Renal cortex interstitium (tissue), 15 donors: ENCODE results near the gene DUSP2. TPM values are rescaled to one million over a fixed set of nuclear protein-coding genes. Genes with fewer than 3 reads are reported as not detected.

Source experiments
- DNase-seq, 11 donors: peaks; one replicate each; pipeline ENCODE4 v3.0.0-alpha.2; 2013; ENCODE audit warnings: low read depth in 9 of 11, low spot score in 4 of 11; ENCODE audit errors: extremely low read depth in 1 of 11
- long read RNA-seq, 16 experiments: transcript quantifications; one replicate each; lab custom pipeline, GENCODE V29; 2026
- polyA plus RNA-seq, 3 donors: library from polyadenylated mRNA; unstranded; fragments of 120-200 nt; gene quantifications; one replicate each; pipeline ENCODE4 v1.2.1, GENCODE V29; 2013; ENCODE audit not compliant: insufficient read length in 3 of 3

Gene DUSP2
- 1 to 10 TPM; 2.1 to 8.9 (median 2.9) TPM for polyA plus RNA-seq
- long read RNA-seq, donor 1, partial matches to known transcripts, result 0 of 2 reads
- long read RNA-seq, donor 1, other reads (novel, unspliced or antisense), result 0 of 2 reads
- long read RNA-seq, donor 2, partial matches to known transcripts, result 0 of 1 reads
- long read RNA-seq, donor 2, other reads (novel, unspliced or antisense), result 0 of 1 reads
- long read RNA-seq, donor 3, partial matches to known transcripts, result 0 of 5 reads
- long read RNA-seq, donor 3, other reads (novel, unspliced or antisense), result 0 of 5 reads
- long read RNA-seq, donor 4, transcript DUSP2-201 (4 exons, 1,688 nt), result major isoform, 5 of 5 reads
- long read RNA-seq, donor 4, partial matches to known transcripts, result 0 of 5 reads
- long read RNA-seq, donor 4, other reads (novel, unspliced or antisense), result 0 of 5 reads
- long read RNA-seq, donor 5, result 0 reads
- long read RNA-seq, donor 6, partial matches to known transcripts, result 0 of 3 reads
- long read RNA-seq, donor 6, other reads (novel, unspliced or antisense), result 0 of 3 reads
- long read RNA-seq, donor 7, partial matches to known transcripts, result 0 of 4 reads
- long read RNA-seq, donor 7, other reads (novel, unspliced or antisense), result 0 of 4 reads
- long read RNA-seq, donor 8, transcript DUSP2-201 (4 exons, 1,688 nt), result major isoform, 21 of 23 reads
- long read RNA-seq, donor 8, partial matches to known transcripts, result 0 of 23 reads
- long read RNA-seq, donor 8, other reads (novel, unspliced or antisense), result 0 of 23 reads
- long read RNA-seq, donor 9, partial matches to known transcripts, result 0 of 2 reads
- long read RNA-seq, donor 9, other reads (novel, unspliced or antisense), result 0 of 2 reads
- long read RNA-seq, donor 10, partial matches to known transcripts, result 0 of 3 reads
- long read RNA-seq, donor 10, other reads (novel, unspliced or antisense), result 0 of 3 reads
- long read RNA-seq, donor 11, result 0 reads
- long read RNA-seq, donor 12, result 0 reads
- long read RNA-seq, donor 13, transcript DUSP2-201 (4 exons, 1,688 nt), result major isoform, 10 of 10 reads
- long read RNA-seq, donor 13, partial matches to known transcripts, result 0 of 10 reads
- long read RNA-seq, donor 13, other reads (novel, unspliced or antisense), result 0 of 10 reads
- long read RNA-seq, donor 14, partial matches to known transcripts, result 0 of 3 reads
- long read RNA-seq, donor 14, other reads (novel, unspliced or antisense), result 0 of 3 reads
- long read RNA-seq, donor 15, result 0 reads
- long read RNA-seq, donor 16, transcript DUSP2-201 (4 exons, 1,688 nt), result major isoform, 8 of 8 reads
- long read RNA-seq, donor 16, partial matches to known transcripts, result 0 of 8 reads
- long read RNA-seq, donor 16, other reads (novel, unspliced or antisense), result 0 of 8 reads

GRCh38 chr2:96145036-96145847 lies at the start of gene DUSP2:
DUSP2 (minus strand) TSS chr2:96145440; CDS start chr2:96145354, 86 bp downstream.
- peak in 4 of 11 donors; percentile 45 to 63 (median 56) for DNase-seq

DNA sequence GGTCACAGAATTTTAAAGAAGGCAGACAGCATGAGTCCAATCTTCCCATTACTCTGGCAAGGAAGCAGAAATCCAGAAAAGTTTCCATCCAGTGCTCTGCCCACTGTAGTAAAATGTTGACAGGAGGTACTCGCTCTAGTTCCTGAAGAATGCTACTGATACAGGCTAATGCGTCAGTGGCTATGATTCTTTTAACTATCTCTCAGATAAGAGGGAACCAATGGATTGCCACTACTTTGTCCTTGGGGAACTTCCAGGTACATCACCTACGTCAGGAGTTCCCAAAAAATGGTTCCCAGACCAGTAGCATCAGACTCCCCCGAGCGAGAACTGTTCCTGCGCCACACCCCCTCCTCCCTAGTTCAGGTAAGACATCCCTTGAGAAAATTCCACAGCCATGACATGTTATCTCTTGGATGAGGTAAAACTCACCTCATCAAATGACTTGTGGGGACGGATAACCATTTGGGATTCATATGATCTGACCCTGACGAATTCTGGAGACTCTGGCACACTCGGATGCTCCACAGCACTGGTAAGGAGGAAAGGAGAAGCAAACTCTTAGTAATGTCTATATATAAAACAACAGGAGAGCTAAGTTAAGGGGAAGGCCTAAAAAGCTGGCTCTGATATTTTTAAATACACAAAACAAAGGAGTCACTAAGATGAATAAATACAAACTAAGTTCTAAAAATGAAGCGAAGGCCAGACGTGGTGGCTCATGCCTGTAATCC lies 46.9 kb upstream of the DUSP2 start:
- DNase-seq, result no peak

- no peak for DNase-seq
Observed at GRCh38 chr2:96188821-96189526, 43.7 kb upstream of the DUSP2 start.

- DNase-seq, result no peak
Observed at GRCh38 chr2:96186562-96186961, 41.3 kb upstream of the DUSP2 start.

GRCh38 chr2:96185516-96185915 lies 40.3 kb upstream of the DUSP2 start:
- no peak for DNase-seq

DNA sequence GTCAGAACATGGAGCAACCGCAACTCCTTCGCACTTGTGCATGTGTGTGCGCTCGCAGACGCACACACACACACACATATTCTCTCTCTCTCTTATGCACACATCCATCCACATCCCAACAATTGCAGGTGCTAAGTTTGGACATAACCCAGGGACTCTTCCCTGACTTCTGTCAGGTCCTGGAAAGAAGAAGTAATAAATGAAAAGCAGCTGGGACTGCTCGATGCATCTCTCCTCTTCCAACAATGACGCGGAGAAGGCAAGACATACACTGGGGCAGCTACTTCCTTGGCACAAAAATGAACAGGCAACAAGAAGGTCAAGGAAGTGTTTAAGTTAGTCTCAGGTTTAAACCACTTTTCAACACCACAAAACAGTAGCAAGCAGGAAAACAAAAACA lies 39.7 kb upstream of the DUSP2 start:
- no peak for DNase-seq

DNA sequence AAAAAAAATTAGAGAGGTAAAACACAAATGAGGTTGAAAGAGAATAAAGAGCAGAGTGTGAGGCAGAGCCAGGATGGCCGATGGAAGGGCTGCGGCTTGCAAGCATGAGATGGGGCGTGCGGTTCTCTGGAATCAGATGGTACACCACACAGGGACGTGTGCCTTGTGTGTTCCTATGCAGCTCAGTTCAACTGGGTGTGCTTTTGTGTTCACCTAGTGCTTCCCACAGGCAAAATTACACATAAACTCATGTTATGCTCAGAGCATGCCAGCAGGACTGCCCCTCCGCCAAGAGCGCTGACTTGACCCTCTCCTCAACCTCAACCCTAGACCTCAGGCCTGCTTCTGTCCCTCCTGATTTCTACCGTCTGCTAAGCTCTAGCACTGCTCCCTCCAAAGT lies 38.9 kb upstream of the DUSP2 start:
- no peak for DNase-seq

DNA sequence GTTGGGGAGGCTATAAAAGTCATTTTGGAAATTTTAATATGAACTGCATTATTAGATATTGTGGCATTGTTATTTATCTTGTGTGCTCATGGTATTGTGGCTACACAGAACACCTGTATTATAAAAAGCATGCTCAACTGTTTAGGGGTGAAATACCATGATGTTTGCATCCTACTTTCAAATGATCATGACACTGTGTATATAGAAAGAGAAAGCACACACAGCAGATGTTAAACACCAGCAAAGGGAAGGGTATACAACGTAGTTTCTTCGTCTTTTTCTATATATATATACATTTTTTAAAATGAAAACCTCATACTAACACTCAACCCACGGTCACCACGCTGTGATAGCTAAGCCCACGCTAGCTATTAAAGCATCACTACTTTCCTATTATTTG lies 36.3 kb upstream of the DUSP2 start:
- no peak for DNase-seq

- DNase-seq, result no peak
Observed at GRCh38 chr2:96180521-96180920, 35.3 kb upstream of the DUSP2 start.

DNA sequence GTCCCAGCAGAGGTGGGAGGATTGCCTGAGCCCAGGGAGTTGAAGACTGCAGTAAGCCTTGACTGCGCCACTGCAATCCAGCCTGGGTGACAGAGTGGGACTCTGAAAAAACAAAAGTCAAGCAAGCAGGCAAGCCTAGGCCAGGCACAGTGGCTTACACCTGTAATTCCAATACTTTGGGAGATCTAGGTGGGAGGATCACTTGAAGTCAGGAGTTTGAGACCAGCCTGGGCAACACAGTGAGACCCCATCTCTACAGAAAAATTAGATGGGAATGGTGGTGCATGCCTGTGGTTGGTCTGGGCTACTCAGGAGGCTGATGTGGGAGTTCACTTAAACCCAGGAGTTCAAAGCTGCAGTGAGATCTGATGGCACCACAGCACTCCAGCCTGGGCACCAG lies 34.8 kb upstream of the DUSP2 start:
- no peak for DNase-seq

DNA sequence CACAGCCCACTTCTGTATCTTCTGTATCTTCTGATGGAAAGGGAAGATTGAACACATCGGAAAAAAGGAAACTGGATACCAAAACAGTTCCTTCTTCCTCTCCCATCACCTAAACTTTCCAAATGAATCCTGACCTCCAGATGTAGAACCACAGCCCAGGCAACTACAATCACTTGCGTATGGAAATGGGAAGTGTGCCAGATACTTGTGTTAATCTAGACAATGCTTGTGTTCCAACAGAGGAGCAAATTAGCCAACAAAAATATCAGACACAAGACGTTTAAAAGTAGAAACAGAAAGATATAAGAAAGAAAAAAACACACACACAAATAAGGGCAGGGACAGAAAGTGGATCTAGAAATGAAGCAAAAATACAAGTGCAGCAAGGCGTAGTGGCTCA lies 31.4 kb upstream of the DUSP2 start:
- no peak for DNase-seq

- DNase-seq, result no peak
Observed at GRCh38 chr2:96175951-96176350, 30.7 kb upstream of the DUSP2 start.

DNA sequence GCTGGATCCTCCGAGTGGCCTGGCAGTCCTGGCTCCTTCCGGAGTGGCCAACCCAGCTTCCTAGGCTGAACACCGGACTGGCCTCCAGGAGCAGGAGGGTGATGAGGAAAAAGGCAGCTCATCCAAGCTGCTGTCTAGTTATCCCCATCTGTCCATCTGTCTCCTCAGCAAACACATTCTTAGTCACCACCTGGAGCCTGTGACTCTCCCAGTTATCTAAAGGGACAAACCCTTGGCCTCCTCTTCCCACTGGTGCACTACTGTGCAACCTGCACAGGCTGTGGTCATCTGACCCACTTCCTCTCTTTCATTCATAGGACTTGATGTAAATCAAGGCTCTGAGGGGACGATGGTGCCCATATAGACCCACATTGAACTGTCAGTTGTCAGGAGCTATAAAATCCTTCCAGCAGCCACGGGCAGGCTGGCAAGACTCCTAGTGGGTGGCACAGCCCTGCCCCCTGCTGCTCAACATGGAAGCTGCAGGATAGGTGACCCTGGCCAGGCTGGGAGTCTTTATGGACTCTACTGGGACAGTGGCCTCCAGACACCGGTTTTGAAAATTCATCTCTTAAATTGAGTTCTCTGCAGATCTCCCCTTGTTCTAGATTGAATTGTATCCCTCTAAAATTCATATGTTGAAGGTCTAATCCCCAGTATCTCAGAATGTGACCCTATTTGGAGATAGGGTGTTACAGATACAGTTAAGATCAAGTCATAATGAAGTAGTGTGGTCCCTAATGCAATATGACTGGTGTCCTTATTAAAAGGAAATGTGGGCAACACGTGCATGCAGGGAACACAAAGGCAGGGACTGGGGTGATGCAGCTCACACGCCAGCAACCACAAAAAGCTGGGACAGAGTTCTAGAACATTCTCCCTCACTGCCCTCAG lies 29.3 kb upstream of the DUSP2 start:
- peak; percentile 13 to 60 (median 44) for DNase-seq

GRCh38 chr2:96171831-96172230 lies 26.6 kb upstream of the DUSP2 start:
- no peak for DNase-seq

GRCh38 chr2:96170626-96171025 lies 25.4 kb upstream of the DUSP2 start:
- DNase-seq, result no peak

DNA sequence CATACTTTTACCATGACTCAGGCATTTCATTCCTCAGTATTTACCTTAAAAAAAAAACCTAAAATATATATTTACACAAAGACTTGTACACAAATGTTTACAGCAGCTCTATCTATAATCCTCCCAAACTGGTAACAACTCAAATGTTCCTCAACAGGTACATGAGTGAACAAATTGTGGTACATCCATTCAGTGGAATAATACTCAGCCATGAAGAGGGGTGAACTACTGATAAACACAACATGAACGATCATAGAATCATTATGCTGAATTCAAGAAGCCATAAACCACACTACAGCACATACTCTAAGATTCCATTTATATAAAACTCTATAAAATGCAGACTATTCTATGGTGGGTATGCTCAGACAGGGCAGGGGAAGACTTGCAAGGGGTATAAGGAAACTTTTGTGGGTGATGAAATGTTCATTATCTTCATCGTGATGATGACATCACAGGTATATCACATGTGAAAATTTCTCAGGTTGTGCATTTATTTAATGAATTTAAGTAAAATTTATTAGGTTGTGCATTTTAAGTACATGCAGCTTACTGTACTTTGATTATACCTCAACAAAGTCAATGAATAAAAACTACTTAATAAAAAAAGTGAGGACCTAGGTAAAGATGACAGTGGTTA lies 24.7 kb upstream of the DUSP2 start:
- no peak for DNase-seq
